Osteocyte (in vitro differentiated cells): ENCODE data around the gene CCDC187. TPM values are rescaled to one million over a fixed set of nuclear protein-coding genes. Genes with fewer than 3 reads are reported as not detected.

Source experiments
- DNase-seq: peaks from one replicate; pipeline ENCODE4 v3.0.0; 2021; ENCODE audit warnings: mixed read lengths; ENCODE audit not compliant: unreplicated experiment; ENCODE audit errors: extremely low spot score
- H3K27ac Mint-ChIP-seq: one replicate; pipeline ENCODE4 v1.8.0; 2021; ENCODE audit warnings: mild to moderate bottlenecking, mixed read lengths; ENCODE audit not compliant: unreplicated experiment
- H3K27me3 Mint-ChIP-seq: one replicate; pipeline ENCODE4 v1.8.0; 2021; ENCODE audit warnings: mixed read lengths; ENCODE audit not compliant: unreplicated experiment
- H3K36me3 Mint-ChIP-seq: one replicate; pipeline ENCODE4 v1.8.0; 2021; ENCODE audit warnings: mixed read lengths; ENCODE audit not compliant: unreplicated experiment
- H3K4me1 Mint-ChIP-seq: one replicate; pipeline ENCODE4 v1.8.0; 2021; ENCODE audit warnings: mixed read lengths; ENCODE audit not compliant: unreplicated experiment
- H3K4me3 Mint-ChIP-seq: one replicate; pipeline ENCODE4 v1.8.0; 2021; ENCODE audit warnings: mild to moderate bottlenecking, moderate library complexity, mixed read lengths; ENCODE audit not compliant: unreplicated experiment
- H3K9me3 Mint-ChIP-seq: one replicate; pipeline ENCODE4 v1.8.0; 2021; ENCODE audit warnings: mixed read lengths; ENCODE audit not compliant: unreplicated experiment
- total RNA-seq: library from RNA; stranded (reverse); gene quantifications from 2 replicates; pipeline ENCODE4 v1.2.1, GENCODE V29; 2021
- TF ChIP-seq, protein P1 (sequence below): fragments of 200-600 bp; sonication (generic); IDR thresholded peaks from 2 replicates; pipeline ENCODE4 v1.5.0; 2021; ENCODE audit warnings: antibody characterized with exemption, mild to moderate bottlenecking, moderate library complexity

The CCDC187 gene
- total RNA-seq, 1 donor from 2014 or later: not detected

DNA sequence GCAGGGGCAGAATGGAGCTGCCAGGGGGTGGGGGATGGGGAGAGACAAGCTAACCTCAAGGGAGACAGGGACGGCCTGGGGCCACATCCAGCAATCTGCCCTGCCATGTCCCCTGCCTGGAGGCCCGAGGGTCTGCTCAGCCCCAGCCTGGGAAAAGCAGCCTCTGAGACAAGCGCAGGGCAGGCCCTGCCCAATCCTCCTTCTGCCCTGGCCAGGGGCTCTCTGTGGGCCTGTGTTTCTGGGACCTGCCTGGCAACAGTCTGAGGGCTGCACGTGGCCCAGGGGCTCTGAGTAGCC lies 44.4 kb downstream of the CCDC187 start:
- Mint-ChIP-seq H3K36me3 (no peaks in the 10 kb centered on the region), H3K27ac (no peak overlapping the region), H3K4me1 (peaks cover 12% of the 10 kb centered on the region), H3K9me3 (no peaks in the 10 kb centered on the region), H3K27me3 (peaks cover 3% of the 10 kb centered on the region), H3K4me3 (no peak overlapping the region)
- no peak for DNase-seq
- TF ChIP-seq, protein P1, sequence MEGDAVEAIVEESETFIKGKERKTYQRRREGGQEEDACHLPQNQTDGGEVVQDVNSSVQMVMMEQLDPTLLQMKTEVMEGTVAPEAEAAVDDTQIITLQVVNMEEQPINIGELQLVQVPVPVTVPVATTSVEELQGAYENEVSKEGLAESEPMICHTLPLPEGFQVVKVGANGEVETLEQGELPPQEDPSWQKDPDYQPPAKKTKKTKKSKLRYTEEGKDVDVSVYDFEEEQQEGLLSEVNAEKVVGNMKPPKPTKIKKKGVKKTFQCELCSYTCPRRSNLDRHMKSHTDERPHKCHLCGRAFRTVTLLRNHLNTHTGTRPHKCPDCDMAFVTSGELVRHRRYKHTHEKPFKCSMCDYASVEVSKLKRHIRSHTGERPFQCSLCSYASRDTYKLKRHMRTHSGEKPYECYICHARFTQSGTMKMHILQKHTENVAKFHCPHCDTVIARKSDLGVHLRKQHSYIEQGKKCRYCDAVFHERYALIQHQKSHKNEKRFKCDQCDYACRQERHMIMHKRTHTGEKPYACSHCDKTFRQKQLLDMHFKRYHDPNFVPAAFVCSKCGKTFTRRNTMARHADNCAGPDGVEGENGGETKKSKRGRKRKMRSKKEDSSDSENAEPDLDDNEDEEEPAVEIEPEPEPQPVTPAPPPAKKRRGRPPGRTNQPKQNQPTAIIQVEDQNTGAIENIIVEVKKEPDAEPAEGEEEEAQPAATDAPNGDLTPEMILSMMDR: no peak

DNA sequence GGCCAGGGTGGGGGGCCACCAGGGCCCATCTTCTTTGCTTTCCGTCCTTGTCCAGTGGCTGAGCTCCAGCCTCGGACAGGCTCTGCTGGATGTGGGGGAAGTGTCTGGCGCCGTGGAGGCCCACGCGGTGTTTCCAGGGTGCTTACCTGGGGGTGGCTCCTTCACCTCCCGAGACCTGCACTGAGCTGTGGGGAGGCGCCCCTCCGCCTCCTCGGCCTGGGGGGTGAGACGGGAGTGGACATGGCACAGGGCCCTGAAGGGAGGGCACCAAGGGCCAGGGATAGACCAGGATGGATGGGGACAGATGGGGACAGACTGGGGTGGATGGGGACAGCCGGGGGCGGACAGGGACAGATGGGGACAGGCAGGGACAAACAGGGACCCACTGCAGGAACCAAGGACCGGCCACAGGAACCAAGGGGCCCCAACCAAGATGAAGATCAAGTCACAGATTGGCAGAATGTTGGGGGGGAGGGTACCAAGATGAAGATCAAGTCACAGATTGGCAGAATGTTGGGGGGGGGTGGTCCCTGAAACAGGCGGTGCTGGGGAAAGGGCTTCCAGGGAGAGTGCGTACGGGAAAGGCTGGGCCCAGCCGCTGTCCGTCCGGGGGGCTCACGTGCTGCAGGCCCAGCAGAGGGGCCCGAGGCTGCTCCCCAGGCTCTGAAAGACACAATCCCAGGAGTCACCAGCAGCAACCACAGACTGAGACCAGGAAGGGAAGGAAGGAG lies 44.9 kb downstream of the CCDC187 start:
- Mint-ChIP-seq H3K27me3 (peaks cover 3% of the 10 kb centered on the region), H3K4me1 (peaks cover 12% of the 10 kb centered on the region), H3K36me3 (no peaks in the 10 kb centered on the region), H3K9me3 (no peaks in the 10 kb centered on the region), H3K27ac (no peak overlapping the region), H3K4me3 (no peak overlapping the region)
- DNase-seq: no peak
- TF ChIP-seq, protein P1: no peak

DNA sequence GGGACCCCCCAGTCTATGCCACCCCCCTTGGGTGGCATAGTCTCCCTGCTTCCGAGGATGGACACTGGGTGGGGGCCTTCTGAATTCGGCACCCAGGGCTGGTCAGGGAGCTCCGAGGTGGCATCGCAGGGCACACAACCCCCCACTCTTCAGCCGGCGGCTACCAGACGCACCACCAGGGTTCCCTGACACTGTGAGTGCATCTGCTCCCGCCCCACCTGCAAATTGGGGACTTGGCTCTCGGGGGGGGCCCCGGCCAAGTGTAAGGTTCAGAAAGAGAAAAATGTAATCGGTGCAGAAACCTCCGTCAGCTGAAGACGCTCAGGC lies 45.6 kb downstream of the CCDC187 start:
- Mint-ChIP-seq H3K9me3 (no peaks in the 10 kb centered on the region), H3K27ac (no peak overlapping the region), H3K27me3 (peaks cover 3% of the 10 kb centered on the region), H3K4me1 (peaks cover 12% of the 10 kb centered on the region), H3K36me3 (no peaks in the 10 kb centered on the region), H3K4me3 (no peak overlapping the region)
- TF ChIP-seq, protein P1: no peak
- DNase-seq: no peak

DNA sequence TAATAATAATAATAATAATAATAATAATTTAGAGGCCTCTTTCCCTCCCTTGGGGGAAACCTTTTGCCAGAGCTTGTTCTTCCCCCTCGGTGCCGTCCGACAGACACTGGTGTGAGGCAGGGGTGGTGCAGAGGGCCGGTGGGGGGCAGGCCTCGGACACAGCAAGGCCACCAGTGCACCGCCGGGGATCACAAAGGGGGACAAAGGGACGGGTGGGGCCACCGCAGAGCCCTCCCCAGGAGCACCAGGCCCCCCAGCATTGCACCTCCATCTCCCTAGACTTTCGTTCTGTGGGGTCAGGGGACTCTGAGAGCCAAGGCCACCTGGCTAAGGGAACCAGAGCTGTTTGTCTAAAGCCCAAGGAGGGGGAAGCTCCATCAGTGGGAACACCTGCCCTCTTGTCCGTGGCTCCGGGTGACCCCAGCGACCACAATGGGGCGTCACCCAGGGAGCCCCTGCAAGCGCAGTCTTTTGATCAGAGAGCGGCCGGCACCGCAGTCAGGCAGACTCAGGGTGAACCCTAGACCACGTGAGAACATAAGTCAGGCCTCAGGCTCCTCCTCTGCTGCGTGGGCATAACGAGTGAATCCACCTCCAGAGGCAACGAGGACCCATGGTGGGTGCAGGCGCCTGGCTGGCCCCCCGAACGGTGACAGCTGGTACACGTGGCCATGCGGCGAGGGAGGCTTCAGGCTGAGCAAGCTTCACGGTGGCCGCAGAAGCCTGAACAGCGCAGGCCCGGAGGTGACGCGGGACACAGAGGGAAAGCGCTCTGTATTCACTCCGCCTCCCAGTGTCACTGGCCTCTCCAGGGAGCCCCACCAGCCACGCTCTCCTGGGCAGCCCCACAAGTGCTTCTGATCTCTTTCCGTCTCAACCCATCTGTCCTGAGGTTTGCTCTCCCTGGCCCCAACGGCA lies 46.3 kb downstream of the CCDC187 start:
- Mint-ChIP-seq H3K27ac (no peak overlapping the region), H3K4me3 (no peak overlapping the region), H3K36me3 (no peaks in the 10 kb centered on the region), H3K9me3 (no peaks in the 10 kb centered on the region), H3K27me3 (peaks cover 3% of the 10 kb centered on the region), H3K4me1 (peaks cover 12% of the 10 kb centered on the region)
- no peak for DNase-seq
- TF ChIP-seq, protein P1: no peak
